Measurements from ENCODE around the gene HJURP.
A peak's percentile ranks its signal among the peaks of the same experiment; 100 is the strongest.

Gene HJURP

DNA sequence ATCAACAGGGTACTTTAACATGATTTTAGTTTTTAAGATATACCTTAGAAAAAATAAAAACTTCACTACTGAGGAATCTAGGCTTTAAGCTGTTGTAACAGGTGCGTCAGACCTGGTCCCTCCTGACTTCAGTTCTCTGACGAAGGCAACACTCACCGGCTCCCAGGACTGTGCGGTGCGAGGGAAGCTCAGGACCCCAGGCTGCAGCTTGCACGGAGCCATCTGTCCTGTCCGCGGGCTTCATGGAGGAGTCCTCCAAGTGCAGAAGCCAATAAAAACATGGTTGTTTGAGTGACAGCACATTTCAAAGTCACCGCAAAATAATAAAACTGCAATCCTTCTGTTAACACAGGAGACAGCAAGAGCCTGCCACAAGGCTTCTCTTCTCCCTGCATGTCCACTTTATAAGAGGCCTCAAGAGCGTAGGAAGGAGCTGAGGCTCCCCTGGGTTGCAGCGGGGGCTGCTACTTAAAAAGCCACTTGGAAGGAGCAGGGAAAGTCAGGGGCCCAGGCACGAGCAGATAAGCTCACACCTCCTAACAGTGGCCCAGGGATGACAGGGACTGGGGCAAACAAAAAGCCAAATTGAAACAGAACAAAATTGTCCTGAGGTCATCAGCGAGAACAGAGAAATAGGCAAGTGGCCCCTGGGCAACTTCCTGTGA, 4.6 kb downstream of the HJURP start:
- no peak for DNase-seq

DNA sequence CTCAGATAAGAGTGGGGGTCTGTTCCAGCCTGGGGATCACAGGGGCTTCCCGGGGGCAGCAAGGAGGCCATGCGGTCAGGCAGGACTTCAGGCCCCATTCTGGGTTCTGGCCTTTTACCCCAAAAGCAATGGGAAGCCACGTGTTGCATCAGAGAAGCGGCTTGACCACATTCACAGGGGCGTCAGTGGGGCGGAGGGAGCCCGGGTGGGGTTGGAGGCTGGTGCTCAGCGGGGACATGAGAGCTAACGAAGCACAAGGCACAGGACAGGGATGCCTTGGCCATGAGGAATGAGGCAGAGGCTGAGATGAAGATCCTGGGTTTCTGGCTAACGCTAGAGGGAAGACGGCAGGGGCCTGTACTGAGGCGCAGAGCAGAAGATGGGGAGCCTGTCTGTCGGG, 6.1 kb downstream of the HJURP start:
- DNase-seq, result no peak

DNA sequence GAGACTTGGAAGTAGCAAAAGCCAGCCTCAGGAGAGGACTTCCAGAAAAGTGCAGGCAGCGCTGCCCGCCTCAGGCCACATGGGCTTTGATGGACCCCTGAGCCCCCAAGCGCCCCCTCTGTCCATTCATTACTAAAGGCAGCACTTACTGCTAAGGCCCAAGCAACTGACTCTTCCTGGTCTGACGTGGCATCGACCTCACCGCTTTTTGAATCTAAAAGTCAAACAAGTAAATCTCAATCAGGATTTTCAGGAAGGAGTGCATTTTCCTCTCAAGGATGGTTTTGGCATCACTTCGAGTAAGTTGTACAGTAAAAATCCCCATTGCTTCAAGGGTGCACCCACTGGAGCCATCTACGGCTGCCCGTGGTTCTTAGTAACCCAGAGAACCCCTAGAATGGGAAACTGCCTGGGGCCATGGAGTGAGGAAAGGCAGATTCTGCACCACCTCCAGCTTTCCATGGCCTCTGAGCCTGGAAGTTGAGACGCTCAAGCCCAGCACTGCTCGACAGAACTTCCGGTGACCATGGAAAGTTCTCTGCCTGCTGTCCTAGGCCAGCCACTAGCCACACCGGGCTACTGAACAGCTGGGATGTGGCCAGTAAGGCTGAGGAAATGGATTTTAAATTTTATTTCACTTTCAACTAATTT, 7.0 kb downstream of the HJURP start:
- no peak for DNase-seq

DNA sequence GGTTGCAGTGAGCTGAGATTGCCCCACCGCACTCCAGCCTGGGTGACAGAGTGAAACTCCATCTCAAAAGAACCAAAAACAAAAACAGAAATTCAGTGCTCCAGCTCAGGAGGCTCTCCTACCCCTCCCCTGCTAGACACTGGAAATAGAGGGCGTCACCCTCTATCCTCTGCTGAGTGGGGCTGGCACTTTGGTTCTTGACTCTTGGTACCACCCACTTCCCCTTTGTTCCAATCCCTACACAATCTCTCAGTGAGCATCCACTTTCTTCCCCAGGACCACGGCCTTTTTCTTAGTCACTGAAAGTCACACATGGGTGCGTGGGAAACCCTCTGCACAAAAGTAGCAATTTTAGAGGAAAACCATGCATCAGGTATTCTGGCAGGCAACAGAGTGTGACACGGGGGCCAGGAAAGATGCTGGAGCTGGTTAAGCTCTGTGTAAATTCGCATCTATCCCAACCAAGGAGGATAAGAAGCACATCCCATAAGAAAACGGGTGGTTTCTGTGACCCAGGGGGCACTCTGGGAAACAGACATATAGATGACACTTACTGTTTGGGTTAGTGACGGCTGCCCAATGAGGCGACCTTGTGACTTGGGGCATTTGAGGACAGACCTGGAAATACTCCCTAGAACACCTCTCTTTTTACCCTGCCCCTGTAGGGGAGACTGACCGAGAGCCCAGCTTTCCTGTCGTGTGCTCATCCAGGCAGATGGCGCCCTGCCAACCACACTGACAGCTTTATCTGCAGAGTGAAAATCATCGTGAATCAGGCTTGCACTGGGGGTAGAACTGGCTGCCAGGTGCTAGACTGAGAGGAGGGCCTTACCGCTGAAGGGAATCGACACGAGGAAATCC, 7.7 kb downstream of the HJURP start:
- DNase-seq, result no peak

DNA sequence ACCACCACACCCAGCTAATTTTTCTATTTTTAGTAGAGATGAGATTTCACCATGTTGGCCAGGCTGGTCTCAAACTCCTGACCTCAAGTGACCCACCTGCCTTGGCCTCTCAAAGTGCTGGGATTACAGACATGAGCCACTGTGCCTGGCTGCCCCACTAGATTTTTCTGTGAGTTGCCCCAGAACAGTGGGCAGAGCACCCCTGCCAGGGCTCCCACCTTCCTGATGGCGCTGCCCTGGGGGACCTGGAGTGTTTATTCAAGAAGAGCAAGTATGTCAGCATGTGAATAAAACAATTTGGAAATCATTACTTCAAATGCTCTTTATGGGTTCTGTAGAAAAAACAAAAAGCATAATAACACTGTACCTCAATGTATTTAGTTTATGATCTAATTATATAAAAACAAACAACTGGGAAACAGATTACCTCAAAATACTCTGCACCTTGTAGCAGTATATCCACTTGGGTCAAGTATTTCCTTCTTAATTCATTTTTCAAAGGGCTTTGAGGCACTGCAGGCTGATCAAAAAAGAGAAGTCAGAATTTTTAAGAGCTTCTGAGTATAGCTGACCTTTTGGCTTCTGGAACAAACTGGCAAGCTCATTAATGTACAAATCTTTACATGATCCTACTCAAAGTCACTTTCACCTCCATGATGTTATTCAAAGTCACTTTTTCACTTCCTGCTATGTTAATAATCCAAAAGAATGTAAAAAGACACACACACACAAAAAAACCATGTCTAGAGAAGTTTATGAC, 8.9 kb downstream of the HJURP start:
- no peak for DNase-seq

DNA sequence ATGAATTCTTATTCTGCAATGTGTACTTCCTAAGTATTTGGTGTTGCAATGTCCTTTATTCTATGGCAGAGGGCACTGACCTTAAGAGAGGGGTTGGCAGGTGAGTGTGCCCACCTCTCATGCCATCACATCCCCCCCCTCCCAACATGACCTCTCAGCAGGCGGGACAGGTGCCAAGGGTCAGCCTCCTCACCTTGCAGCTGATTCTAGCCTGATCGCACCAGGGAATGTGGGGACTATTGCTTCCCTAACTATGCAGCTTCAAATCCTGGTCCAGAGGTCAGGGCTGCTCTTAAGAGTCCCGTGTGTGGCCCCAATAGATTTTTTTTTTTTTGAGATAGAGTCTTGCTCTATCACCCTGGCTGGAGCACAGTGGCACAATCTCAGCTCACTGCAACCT, 9.5 kb downstream of the HJURP start:
- no peak for DNase-seq

DNA sequence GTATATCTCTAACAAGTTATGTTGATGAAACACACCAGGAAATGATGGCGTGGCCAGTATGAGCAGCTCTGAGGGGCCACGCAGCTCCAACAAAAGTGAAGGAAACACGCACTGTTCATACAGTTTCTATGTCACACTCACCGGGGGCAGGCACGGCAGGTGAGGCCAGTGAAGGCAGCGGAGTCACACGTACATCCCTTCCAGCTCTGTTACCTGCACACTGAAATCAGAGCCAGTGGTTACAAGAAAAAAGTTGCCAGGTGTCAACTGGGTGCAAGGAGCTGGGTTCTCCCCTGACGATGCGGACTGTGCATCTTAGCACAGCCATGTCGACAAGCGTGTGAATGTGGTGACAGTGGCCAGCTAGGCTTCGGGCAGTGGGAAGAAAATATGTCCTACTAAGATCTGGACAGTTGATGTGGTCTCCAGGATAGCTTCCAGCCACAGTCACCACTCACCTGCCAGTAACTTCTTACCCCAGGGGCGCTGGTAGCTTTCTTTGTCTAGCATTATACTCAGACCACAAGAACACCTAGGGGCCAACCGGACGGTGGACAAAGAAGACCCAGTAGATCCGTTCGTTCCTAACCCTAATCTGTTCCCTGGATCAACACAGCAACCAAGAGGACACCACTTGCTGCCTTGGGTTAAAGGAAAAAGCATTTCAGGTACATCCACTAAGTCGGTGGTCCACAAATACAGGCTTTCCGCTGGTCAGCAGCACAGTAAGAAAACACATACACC, 10.1 kb downstream of the HJURP start:
- no peak for DNase-seq

DNA sequence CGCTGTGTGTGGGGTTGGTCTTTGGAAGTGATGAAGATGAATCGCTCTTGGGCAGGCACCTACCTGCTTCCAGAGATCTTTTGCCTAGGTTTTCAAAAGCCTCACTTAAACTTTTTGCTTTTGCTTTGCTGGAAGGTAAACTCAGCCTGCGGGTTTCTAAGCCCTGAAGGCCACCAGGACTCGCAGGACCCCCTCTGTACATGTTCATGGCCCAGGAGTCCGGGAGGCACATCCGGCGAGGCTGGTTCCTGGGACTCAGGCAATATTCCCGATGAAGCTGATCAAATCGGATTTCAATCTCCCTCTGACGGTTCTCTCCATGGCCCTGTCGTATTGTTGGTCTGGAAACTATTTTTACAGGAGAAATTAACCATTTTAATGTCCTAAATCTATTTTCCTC, 13.2 kb downstream of the HJURP start:
- no peak for DNase-seq

DNA sequence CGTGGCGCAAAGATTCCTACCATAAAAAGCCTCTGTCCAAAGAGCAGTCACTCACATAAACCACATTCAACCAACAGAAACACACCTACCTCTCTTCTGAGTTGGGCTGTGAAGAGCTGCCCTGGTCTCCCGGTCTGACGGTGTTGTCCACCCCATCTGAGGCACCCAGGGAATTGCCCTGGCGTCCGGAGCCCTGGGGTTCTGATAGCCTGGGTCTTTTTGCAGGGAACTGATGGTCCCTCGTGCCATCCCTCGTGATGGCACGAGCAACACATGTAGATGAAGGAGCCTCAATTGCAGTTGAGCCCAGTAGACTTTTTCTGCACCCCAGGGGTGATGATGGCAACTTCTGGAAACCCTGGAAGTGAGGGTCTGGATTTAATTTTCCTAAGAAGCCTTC, 13.8 kb downstream of the HJURP start:
- DNase-seq, result no peak

DNA sequence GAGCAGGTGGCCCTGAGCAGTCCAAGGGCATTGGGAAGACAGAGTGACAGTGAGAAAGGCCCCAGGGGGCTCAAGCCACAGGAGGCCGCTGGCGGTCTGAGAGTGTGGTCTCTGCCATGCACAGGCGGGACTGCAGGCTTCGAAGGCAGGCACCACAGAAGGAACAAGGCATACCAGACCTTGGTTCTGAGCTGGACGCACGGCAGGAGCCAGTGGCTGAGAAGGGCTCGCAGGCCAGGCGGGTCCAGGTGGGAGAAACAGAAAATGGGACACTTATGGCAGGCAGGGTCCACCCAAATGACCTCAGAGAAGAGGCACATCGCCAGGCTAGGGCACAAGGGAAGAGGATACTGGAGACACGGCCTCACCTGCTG, 14.9 kb downstream of the HJURP start:
- DNase-seq, result no peak

DNA sequence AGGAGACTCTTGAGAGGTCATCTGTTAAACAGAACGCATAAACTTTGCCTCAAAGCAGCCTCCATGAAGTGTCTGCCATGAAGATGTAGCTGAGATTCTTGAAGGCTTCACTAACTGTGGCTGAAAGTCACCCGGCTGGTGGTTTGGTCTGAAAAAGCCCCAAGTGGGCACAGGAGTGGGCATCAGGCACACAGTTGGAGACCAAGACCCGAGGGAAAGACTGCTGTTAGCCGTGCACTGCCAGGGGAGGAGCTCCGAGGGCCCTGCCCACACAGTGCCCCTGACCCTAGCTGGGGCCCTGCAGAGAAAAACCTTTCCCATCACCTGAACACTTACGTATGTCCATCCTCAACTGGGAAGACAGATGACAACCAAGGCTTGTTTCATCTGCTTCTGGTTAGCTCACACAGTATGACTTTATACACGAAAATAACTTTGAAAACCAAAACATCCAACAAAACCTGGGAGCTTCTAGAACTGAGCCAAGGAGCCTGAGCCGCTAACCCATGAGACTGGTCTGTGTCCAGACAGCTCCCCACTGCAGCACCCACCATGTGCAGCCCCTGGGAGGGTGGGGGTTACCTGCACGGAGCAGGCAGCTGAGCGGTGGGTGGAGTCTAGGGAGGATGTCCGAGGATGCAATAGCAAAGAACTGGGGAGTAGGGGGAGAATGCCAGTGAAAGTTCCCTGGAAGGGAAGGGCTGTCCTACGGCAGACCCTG, 15.4 kb downstream of the HJURP start:
- DNase-seq, result no peak

DNA sequence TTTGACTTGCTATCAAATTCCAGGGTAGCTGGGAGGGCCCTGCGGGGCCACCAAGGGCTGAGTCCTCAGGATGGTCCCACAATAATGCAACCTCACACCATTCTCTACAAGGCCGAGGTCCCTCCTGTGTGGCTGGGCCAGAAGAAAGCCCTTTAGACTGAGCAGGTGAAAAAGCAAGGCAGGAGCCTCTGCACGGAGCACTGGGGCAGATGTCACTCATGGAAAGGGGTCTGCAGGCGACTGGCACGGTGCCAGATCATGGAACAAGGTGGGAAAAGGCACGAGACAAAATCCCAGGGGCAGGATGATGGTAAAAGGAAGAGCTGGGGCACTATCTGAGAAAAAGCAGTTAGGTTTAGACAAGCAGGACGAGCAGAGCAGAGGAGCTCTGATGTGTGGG, 16.1 kb downstream of the HJURP start:
- no peak for DNase-seq

DNA sequence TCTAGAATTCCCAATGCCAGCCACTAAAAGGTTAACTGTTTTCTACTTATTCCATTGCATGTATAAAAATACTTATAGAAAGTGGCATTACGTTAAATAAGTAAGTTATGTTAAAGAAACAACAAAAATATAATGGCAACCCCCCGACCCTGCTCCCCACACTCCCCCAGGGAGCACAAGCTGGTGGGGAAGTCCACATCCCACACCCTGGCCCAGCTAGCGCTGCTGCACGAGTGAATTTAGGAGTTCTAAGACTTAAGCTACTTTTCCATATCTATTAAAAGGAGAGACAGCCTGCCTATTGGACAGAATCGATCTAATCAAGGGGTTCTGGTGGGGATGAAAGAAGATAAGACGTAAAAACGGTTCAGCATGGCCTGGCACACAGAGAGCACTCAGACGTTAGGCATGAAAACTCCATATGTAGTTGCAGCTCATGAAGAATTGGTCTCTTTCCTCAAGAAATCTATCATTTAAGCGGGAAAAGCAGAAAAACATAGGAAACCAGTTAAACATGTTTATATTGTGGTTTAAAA, 16.6 kb downstream of the HJURP start:
- no peak for DNase-seq

DNA sequence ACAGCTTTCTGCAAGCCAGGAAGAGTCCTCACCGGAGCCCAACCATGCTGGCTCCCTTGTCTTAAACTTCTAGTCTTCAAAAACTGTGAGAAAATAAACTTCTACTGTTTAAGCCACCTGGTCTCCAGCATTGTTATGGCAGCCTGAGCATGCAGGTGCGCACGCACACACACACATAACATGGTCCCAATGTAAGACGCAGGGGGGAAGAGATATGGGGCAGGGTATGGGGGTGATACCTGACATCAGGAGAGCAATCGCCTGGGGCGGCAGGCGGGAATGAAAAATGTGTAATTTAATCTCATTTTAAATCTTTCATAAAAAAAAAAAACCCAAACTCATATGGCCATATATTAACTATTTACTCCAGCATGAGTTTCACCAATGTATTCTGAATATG, 18.0 kb downstream of the HJURP start:
- DNase-seq, result no peak

DNA sequence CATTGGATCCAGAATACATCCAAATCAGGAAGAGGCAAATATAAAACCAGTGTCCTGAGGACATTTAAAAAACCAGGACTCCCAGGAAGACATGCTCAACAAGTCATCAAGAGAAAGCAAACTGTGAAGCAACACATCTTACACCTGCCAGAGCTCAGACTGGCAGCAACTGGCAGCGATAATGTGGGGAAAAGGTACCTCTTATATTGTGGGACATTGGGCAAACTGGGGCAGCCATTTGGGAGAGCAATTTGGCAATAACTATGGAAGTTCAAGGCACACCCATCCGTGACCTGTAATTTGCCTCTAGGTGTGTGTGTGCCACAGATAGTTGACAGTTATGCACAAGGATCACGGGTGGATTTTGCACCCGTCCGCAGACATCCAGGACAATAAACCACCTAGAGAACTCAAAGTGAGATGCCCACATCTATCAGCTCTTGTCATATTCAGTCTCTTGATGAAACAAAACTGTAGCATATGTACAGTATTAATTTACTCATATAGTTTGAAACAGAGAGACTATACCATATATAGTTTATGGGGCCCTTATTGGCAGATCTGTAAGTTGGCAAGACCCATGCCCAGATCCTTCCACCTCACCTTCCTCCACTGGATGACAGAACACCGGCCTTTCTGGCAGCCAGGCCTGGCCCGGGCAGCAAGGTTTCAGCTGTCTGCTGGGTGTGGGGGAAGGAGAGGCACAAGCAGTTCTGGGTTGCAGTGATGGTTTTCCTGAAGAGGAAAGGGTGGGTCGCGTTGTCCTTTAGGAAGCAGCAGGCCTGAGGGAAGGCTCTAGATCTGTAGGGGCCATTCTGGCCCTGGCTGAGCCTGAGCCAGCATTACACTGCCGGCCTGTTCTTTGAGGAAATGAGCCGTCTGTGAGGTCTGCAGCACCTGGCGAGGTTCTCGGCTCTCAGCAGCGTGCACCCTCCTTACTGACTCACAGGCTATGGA, 18.8 kb downstream of the HJURP start:
- no peak for DNase-seq

DNA sequence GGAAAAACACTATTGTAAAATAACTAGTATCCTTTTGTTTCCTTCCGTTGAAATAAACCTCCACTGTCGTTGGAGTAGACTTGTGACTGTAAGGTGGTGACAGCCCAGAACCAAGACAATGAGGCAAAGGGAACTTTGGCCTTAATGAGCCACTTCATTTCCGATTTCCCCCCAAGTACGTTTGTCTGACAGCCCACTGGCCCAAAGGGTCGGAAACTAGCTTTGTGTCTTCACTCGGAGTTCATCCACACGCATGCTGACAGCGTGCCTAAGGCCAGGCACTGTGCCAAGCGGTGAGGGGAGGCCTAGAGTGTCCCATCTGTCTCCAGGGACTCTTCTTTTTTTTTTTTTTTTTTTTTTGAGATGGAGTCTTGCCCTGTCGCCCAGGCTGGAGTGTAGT, 21.0 kb downstream of the HJURP start:
- DNase-seq, result no peak

DNA sequence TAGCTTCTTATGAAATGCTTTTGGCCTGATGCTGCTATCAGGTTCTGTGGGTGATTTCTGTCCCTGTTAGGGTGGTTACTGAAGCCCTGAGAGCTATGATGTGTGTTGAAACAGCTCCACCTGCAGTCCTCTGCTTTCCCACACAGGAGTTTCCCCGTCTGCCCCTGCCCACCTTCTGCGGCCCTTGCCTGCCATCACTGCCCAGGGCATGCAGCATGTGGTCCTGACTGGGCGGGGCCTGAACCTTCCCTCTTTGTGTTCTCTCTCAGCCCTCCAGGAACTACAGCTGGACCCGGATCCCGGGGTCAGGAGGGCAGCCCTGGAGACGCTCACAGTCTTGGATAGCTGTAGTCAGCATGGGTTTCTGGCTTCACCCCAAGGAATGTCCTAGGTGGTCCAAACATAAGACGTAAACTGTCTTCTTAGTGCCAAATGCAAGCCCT, 21.4 kb downstream of the HJURP start:
- peak in 1 of 56 donors; percentile 3 for DNase-seq

DNA sequence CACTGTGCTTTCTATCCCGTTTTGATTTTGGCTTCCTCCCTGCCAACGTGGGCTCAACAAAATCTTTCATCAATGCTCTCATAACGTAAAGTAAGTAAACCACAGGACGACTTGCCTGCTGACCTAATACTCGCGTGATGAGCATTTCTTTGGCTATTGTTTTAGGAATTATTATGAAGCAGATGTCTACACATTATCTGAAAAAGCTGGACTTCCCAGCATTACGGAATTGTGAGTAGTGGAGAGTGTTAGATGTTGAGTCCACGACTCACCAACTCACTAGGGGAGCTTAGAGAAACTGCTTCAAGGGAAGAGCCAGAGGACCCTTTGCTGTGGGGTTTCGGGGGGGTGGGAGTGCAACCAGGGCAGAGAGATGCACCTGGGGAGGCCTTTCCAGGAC, 21.9 kb downstream of the HJURP start:
- DNase-seq, result no peak

DNA sequence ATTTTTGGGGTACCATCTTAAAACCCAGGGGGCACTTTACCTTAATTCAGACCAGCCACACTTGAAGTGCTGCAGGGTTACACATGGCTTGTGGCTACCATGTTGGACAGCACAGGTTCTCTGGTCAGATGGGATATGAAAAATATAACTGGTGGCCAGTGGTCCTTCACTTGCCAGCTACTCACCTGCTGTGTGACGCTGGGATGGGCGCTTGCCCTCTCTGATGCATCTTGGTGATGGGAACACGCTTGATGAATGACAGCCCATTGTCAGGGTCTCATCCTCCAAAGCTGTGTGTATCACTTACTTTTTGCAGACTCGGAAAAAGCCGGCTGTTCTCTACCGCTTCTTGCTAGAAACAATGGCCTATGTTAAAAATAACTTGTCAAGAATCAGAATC, 22.5 kb downstream of the HJURP start:
- no peak for DNase-seq
